Loucy (cell line): ENCODE results near the gene CACNA1D.

Experiments
- H2AFZ ChIP-seq: fragments of 200-600 bp; sonication (generic); 2 replicates; pipeline ENCODE4 v1.6.0; 2016; ENCODE audit warnings: antibody characterized with exemption, mild to moderate bottlenecking, low read length, moderate library complexity
- H3F3A ChIP-seq: fragments of 200-600 bp; 2 replicates; pipeline ENCODE4 v1.6.0; 2016; ENCODE audit warnings: antibody characterized with exemption, low read depth, mild to moderate bottlenecking
- H3K27me3 ChIP-seq: fragments of 200-600 bp; sonication (generic); 2 replicates; pipeline ENCODE4 v1.6.1; 2014; ENCODE audit warnings: low read length, mild to moderate bottlenecking; ENCODE audit not compliant: insufficient read depth, poor library complexity, severe bottlenecking
- H3K36me3 ChIP-seq: fragments of 200-600 bp; sonication (generic); 2 replicates; pipeline ENCODE4 v1.6.1; 2016; ENCODE audit warnings: low read length; ENCODE audit not compliant: insufficient read depth
- H3K4me1 ChIP-seq: fragments of 200-600 bp; sonication (generic); 2 replicates; pipeline ENCODE4 v1.5.1; 2014; ENCODE audit warnings: low read length, mild to moderate bottlenecking; ENCODE audit not compliant: insufficient read depth, poor library complexity, severe bottlenecking
- H3K4me2 ChIP-seq: fragments of 200-600 bp; sonication (generic); 2 replicates; pipeline ENCODE4 v1.6.0; 2014; ENCODE audit warnings: antibody characterized with exemption, low read length, low read depth, mild to moderate bottlenecking; ENCODE audit not compliant: poor library complexity, severe bottlenecking
- H3K4me3 ChIP-seq: fragments of 200-600 bp; sonication (generic); 2 replicates; pipeline ENCODE4 v1.5.1; 2014; ENCODE audit warnings: low read length, mild to moderate bottlenecking, mixed read lengths; ENCODE audit not compliant: poor library complexity, severe bottlenecking
- H3K79me2 ChIP-seq: fragments of 200-600 bp; sonication (generic); 2 replicates; pipeline ENCODE4 v1.6.1; 2014; ENCODE audit warnings: low read length; ENCODE audit not compliant: insufficient read depth
- H3K9ac ChIP-seq: fragments of 200-600 bp; sonication (generic); 2 replicates; pipeline ENCODE4 v1.6.0; 2014; ENCODE audit warnings: mild to moderate bottlenecking, low read depth, low read length, moderate library complexity; ENCODE audit not compliant: poor library complexity, severe bottlenecking
- H3K9me2 ChIP-seq: fragments of 200-600 bp; sonication (generic); replicated peaks from 2 replicates; pipeline ENCODE4 v1.6.1; 2016; ENCODE audit warnings: low read depth, low read length, mixed read lengths
- H3K9me3 ChIP-seq: fragments of 200-600 bp; sonication (generic); 2 replicates; pipeline ENCODE4 v1.6.1; 2014; ENCODE audit warnings: mild to moderate bottlenecking, antibody characterized with exemption, low read length, low read depth; ENCODE audit not compliant: insufficient read depth
- H4K20me1 ChIP-seq: fragments of 200-600 bp; sonication (generic); 2 replicates; pipeline ENCODE4 v1.6.0; 2014; ENCODE audit warnings: antibody characterized with exemption, low read length, mild to moderate bottlenecking; ENCODE audit not compliant: insufficient read depth, poor library complexity, severe bottlenecking
- EZH2phosphoT487 ChIP-seq: fragments of 200-600 bp; IDR thresholded peaks from 2 replicates; pipeline ENCODE4 v1.6.1; 2018; ENCODE audit warnings: antibody characterized with exemption, mild to moderate bottlenecking, moderate library complexity, borderline replicate concordance
- TF ChIP-seq, protein P1 (sequence below): fragments of 200-600 bp; sonication (generic); conservative IDR thresholded peaks from 2 replicates; pipeline ENCODE4 v1.5.1; 2014; ENCODE audit warnings: mild to moderate bottlenecking, antibody characterized with exemption, low read length

The CACNA1D gene

DNA sequence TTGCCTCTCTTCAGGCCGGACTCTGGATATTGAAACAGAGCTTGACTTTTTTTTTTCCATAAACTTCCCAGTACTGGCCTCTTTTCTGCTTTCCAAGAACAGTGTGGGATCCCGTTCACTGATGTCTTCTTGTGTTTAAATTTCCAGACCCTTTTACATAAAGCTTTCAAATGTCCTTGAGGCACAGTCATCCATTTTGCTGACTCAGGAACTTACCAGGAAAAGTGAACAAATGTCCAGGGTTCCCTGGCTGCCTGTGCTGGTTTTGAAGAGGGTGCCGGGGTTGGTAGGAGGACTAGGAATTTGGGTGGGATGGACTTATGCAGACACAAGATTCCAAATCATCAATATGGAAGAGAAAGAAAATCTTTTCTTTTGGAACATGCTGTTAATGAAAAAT, 283.7 kb downstream of the CACNA1D start:
- TF ChIP-seq EZH2phosphoT487 = no peak
- TF ChIP-seq, protein P1, sequence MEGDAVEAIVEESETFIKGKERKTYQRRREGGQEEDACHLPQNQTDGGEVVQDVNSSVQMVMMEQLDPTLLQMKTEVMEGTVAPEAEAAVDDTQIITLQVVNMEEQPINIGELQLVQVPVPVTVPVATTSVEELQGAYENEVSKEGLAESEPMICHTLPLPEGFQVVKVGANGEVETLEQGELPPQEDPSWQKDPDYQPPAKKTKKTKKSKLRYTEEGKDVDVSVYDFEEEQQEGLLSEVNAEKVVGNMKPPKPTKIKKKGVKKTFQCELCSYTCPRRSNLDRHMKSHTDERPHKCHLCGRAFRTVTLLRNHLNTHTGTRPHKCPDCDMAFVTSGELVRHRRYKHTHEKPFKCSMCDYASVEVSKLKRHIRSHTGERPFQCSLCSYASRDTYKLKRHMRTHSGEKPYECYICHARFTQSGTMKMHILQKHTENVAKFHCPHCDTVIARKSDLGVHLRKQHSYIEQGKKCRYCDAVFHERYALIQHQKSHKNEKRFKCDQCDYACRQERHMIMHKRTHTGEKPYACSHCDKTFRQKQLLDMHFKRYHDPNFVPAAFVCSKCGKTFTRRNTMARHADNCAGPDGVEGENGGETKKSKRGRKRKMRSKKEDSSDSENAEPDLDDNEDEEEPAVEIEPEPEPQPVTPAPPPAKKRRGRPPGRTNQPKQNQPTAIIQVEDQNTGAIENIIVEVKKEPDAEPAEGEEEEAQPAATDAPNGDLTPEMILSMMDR = no peak
- no peaks in the 10 kb centered on the region for H3K36me3 ChIP-seq
- no peak overlapping the region for H2AFZ ChIP-seq
- no peaks in the 10 kb centered on the region for H3K9me3 ChIP-seq
- no peak overlapping the region for H3K9ac ChIP-seq
- H3K27me3 ChIP-seq = no peaks in the 10 kb centered on the region
- peak overlapping the region; percentile 45 for H3K4me2 ChIP-seq
- H3K79me2 ChIP-seq = no peaks in the 10 kb centered on the region
- H3K4me1 ChIP-seq = peaks cover 12% of the 10 kb centered on the region
- H3F3A ChIP-seq = no peaks in the 10 kb centered on the region
- no peaks in the 10 kb centered on the region for H4K20me1 ChIP-seq
- no peaks in the 10 kb centered on the region for H3K9me2 ChIP-seq
- no peak overlapping the region for H3K4me3 ChIP-seq

GRCh38 chr3:53780171-53780570, 285.8 kb downstream of the CACNA1D start:
- Histone ChIP-seq H3F3A (no peaks in the 10 kb centered on the region), H3K4me1 (peaks cover 12% of the 10 kb centered on the region), H3K9me2 (no peaks in the 10 kb centered on the region), H3K36me3 (no peaks in the 10 kb centered on the region), H3K9me3 (no peaks in the 10 kb centered on the region), H2AFZ (no peak overlapping the region), H3K4me2 (no peak overlapping the region), H3K9ac (no peak overlapping the region), H4K20me1 (no peaks in the 10 kb centered on the region), H3K79me2 (no peaks in the 10 kb centered on the region), H3K4me3 (no peak overlapping the region), H3K27me3 (no peaks in the 10 kb centered on the region)
- TF ChIP-seq, protein P1 = no peak
- no peak for TF ChIP-seq EZH2phosphoT487

- H3K9me3 ChIP-seq = no peaks in the 10 kb centered on the region
- H3F3A ChIP-seq = no peaks in the 10 kb centered on the region
- H3K4me2 ChIP-seq = no peak overlapping the region
- no peak for TF ChIP-seq EZH2phosphoT487
- TF ChIP-seq, protein P1 = no peak
- H3K9ac ChIP-seq = no peak overlapping the region
- H3K27me3 ChIP-seq = no peaks in the 10 kb centered on the region
- H3K79me2 ChIP-seq = no peaks in the 10 kb centered on the region
- no peak overlapping the region for H3K4me3 ChIP-seq
- no peak overlapping the region for H2AFZ ChIP-seq
- H3K9me2 ChIP-seq = no peaks in the 10 kb centered on the region
- no peaks in the 10 kb centered on the region for H4K20me1 ChIP-seq
- no peaks in the 10 kb centered on the region for H3K36me3 ChIP-seq
- peaks cover 12% of the 10 kb centered on the region for H3K4me1 ChIP-seq
Measured at GRCh38 chr3:53780806-53781205, 286.4 kb downstream of the CACNA1D start.
